Urothelium cell line (cell line): Measurements from ENCODE around the gene FNDC3B.

ENCODE experiments used
- DNase-seq: peaks from one replicate; pipeline ENCODE4 v3.0.0; 2011; ENCODE audit warnings: low spot score, mixed read lengths
- FAIRE-seq: peaks from 2 replicates; lab custom pipeline; 2011; peaks lifted over from hg19 to GRCh38; lab: Jason Lieb, UNC

Gene FNDC3B

GRCh38 chr3:172276103-172276502 lies 236.7 kb downstream of the FNDC3B start:
- DNase-seq (no peak), FAIRE-seq (no peak)

- FAIRE-seq = no peak
- no peak for DNase-seq
These were observed 237.8 kb downstream of the FNDC3B start for GRCh38 chr3:172277151-172277652.

- FAIRE-seq = no peak
- DNase-seq = no peak
These were observed 239.8 kb downstream of the FNDC3B start for GRCh38 chr3:172279191-172279640.

GRCh38 chr3:172279974-172280373 lies 240.6 kb downstream of the FNDC3B start:
- DNase-seq = no peak
- no peak for FAIRE-seq

GRCh38 chr3:172280406-172281051 lies 241.2 kb downstream of the FNDC3B start:
- FAIRE-seq = no peak

GRCh38 chr3:172281884-172282283 lies 242.5 kb downstream of the FNDC3B start:
- FAIRE-seq = no peak
- no peak for DNase-seq

More at GRCh38 chr3:172280406-172281051, 241.2 kb downstream of the FNDC3B start:
- DNase-seq = peak; percentile 18

- DNase-seq (no peak), FAIRE-seq (no peak)
These were observed 243.5 kb downstream of the FNDC3B start for GRCh38 chr3:172282850-172283249.

- FAIRE-seq (no peak), DNase-seq (no peak)
These were observed 244.5 kb downstream of the FNDC3B start for GRCh38 chr3:172283841-172284357.

- DNase-seq = peak; percentile 20
- FAIRE-seq = no peak
These were observed 246.5 kb downstream of the FNDC3B start for GRCh38 chr3:172285844-172286243.

GRCh38 chr3:172286548-172287148 lies 247.3 kb downstream of the FNDC3B start:
- DNase-seq (no peak), FAIRE-seq (no peak)

DNA sequence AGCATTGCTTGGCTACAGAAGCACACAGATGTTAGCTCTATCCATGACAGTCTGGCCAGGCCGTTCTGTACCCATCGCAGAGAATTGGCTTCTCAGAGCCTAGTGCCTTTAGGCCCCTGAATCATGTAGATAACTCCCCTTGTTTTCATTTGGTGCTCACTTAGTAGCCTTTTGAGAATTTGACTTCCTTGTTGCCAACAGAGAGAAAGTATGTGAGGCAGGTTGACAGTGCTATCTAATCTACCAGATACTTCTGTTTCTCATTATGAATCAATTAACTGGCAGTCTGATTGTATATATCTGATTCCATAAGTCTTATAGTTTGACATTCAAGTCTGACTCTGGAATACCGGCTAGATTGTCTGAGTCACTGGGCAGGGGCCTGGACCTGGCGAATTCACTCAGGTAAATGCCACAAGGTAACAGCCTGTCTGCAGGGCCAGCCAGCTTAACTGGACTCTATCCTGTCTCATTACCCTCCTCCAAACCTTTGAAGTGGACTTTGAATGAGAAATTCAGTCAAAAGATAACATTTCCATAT lies 248.6 kb downstream of the FNDC3B start:
- DNase-seq (no peak), FAIRE-seq (no peak)

- FAIRE-seq (no peak), DNase-seq (no peak)
These were observed 249.3 kb downstream of the FNDC3B start for GRCh38 chr3:172288651-172289050.

DNA sequence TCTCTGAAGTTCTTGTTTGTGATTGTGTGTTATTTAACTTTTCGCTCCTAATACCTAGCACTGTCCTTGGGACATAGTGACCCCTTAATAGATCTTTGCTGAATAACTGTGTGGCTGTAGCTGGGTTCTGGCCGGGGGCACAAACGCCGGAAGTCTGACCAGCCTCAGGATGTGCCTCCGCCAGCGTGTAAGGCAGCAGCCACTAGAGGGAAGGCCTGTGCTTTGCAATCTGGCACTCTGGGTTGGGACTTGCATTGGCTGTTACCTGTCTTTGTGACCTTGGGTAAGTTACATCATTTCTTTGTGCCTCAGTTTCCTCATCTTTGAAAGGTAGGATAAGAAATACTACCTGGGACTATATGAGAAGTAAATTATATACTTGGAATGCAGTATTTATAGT lies 250.2 kb downstream of the FNDC3B start:
- no peak for FAIRE-seq
- no peak for DNase-seq

- DNase-seq = no peak
- FAIRE-seq = no peak
These were observed 251.1 kb downstream of the FNDC3B start for GRCh38 chr3:172290457-172290856.

- DNase-seq (no peak), FAIRE-seq (no peak)
These were observed 252.3 kb downstream of the FNDC3B start for GRCh38 chr3:172291650-172292049.

- DNase-seq = no peak
- FAIRE-seq = no peak
These were observed 253.0 kb downstream of the FNDC3B start for GRCh38 chr3:172292422-172292821.

DNA sequence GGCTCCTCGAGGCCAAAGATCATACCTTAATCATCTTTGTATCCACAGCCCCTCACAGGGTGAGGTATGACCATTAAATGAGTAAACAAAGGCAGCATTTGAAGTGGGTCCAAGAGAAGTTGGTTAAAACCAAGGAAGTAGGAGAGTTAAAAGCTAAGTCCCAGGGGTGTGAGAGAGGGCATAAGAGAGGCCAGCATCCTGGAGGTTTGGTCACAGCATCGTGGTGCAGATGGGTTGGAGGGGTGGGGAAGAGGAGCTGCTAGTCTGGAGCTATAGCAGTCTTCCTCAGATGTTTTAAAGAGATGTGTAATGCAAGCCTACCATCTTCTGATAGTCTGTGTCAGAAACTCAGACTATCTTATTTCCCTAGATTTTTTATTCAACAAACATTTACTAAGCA lies 253.7 kb downstream of the FNDC3B start:
- FAIRE-seq (no peak), DNase-seq (no peak)

DNA sequence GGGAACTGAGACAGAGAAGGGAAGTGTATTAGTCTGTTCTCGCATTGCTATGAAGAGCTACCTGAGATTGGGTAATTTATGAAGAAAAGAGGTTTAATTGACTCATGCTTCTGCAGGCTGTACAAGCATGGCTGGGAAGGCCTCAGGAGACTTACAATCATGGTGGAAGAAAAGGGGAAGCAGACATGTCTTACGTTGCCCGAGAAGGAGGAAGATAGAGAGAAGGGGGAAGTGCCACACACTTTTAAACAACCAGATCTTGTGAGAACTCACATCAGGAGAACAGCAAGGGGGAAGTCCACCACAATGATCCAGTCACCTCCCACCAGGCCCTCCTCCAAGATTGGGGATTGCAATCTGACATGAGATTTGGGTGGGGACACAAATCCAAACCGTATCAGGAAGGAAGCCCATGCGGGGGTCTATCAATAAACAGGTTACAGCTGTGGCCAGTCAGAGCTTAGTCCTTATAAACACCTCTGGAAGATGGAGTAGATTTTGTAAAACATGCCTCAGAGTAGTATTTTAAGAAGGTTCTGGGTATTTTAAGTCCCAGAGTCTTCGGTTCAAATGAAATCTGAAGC lies 254.9 kb downstream of the FNDC3B start:
- DNase-seq = no peak
- FAIRE-seq = no peak

- DNase-seq (no peak), FAIRE-seq (no peak)
These were observed 257.0 kb downstream of the FNDC3B start for GRCh38 chr3:172296248-172296974.

DNA sequence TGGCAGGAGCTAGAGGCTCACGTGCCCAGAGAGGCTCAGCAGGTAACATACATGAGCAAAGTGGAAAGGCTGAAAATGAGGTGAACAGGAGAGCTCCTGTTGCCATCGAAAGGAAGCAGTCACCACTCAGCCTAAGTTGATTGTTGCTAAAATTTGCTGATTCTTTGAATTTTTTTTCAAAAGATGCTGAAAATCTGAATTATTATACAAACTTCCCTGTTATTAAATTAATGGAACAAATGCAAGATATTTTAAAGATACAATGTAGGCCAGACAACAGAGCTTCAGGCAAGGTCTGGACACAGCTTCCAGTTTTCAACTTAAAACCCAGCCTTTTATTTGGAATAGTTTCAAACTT lies 257.6 kb downstream of the FNDC3B start:
- FAIRE-seq (no peak), DNase-seq (no peak)

GRCh38 chr3:172298247-172298646 lies 258.9 kb downstream of the FNDC3B start:
- FAIRE-seq (no peak), DNase-seq (no peak)
